HEK293 (cell line): Measurements from ENCODE around the gene MS4A4A.

Source experiments
- CTCF ChIA-PET: fragments of 350-600 bp; formaldehyde crosslinking; extraction: SDS; loops from one replicate; lab custom pipeline; 2021; ENCODE audit warnings: antibody characterized with exemption; lab: Yijun Ruan, JAX
- POLR2A ChIA-PET: fragments of 300-600 bp; formaldehyde crosslinking; extraction: SDS; loops from one replicate; lab custom pipeline; 2020; ENCODE audit warnings: antibody characterized with exemption, inconsistent platforms; lab: Yijun Ruan, JAX
- H3K27ac ChIP-seq: fragments of 200-500 bp; sonication (Bioruptor generic); 2 replicates; pipeline ENCODE4 v1.5.1; 2014; ENCODE audit warnings: low read depth, low read length, control low read depth, inconsistent platforms; ENCODE audit errors: extremely low read depth
- H3K36me3 ChIP-seq, 2 experiments: fragments of 200-500 bp in 1 of 2; sonication (Bioruptor generic) in 1 of 2; 1 replicate in 1 of 2; 2 replicates in 1 of 2; pipeline ENCODE4 v1.5.1; 2014 to 2017; ENCODE audit warnings: inconsistent platforms in 2 of 2, low read length in 2 of 2; ENCODE audit not compliant: control insufficient read depth in 2 of 2, insufficient read depth in 1 of 2
- H3K4me1 ChIP-seq: fragments of 200-500 bp; sonication (Bioruptor generic); 2 replicates; pipeline ENCODE4 v1.5.1; 2014; ENCODE audit warnings: mild to moderate bottlenecking, low read length, inconsistent platforms; ENCODE audit not compliant: control insufficient read depth, insufficient read depth
- H3K4me3 ChIP-seq: 2 replicates; pipeline ENCODE4 v1.5.1; 2011; ENCODE audit warnings: low read depth, mild to moderate bottlenecking, control low read depth, low read length, moderate library complexity
- H3K9me3 ChIP-seq: fragments of 200-500 bp; sonication (Bioruptor generic); 2 replicates; pipeline ENCODE4 v1.5.1; 2014; ENCODE audit warnings: low read depth, low read length, inconsistent platforms; ENCODE audit not compliant: control insufficient read depth, insufficient read depth
- BCL11A ChIP-seq: fragments of 450-650 bp; formaldehyde crosslinking; IDR thresholded peaks from 2 replicates; pipeline ENCODE4 v1.5.1; 2016; ENCODE audit warnings: low read depth, missing biosample characterization, missing genetic modification characterization
- IKZF3 ChIP-seq: fragments of 450-650 bp; IDR thresholded peaks from 2 replicates; pipeline ENCODE4 v1.5.0; 2018; ENCODE audit warnings: missing biosample characterization, mild to moderate bottlenecking, missing genetic modification characterization, moderate library complexity
- MZF1 ChIP-seq: fragments of 450-650 bp; formaldehyde crosslinking; IDR thresholded peaks from 2 replicates; pipeline ENCODE4 v1.5.1; 2017; ENCODE audit warnings: missing biosample characterization, missing genetic modification characterization, borderline replicate concordance
- OSR2 ChIP-seq: fragments of 450-650 bp; formaldehyde crosslinking; IDR thresholded peaks from 2 replicates; pipeline ENCODE4 v1.5.1; 2016; ENCODE audit warnings: missing biosample characterization, missing genetic modification characterization
- PRDM1 ChIP-seq: fragments of 450-650 bp; formaldehyde crosslinking; IDR thresholded peaks from 2 replicates; pipeline ENCODE4; 2016; ENCODE audit warnings: missing biosample characterization, missing genetic modification characterization
- TCF7L2 ChIP-seq: IDR thresholded peaks from 2 replicates; pipeline ENCODE4 v1.6.1; 2011; ENCODE audit warnings: low read depth, mild to moderate bottlenecking, inconsistent platforms, low read length, moderate library complexity, borderline replicate concordance
- ZBTB20 ChIP-seq: fragments of 450-650 bp; formaldehyde crosslinking; IDR thresholded peaks from 2 replicates; pipeline ENCODE4 v1.5.1; 2016; ENCODE audit warnings: missing biosample characterization, missing genetic modification characterization
- ZEB2 ChIP-seq: fragments of 450-650 bp; formaldehyde crosslinking; IDR thresholded peaks from 2 replicates; pipeline ENCODE4 v1.5.1; 2016; ENCODE audit warnings: missing biosample characterization, missing genetic modification characterization
- ZFP37 ChIP-seq: fragments of 450-650 bp; formaldehyde crosslinking; IDR thresholded peaks from 2 replicates; pipeline ENCODE4 v1.5.1; 2016; ENCODE audit warnings: missing biosample characterization, missing genetic modification characterization
- ZFP69B ChIP-seq: fragments of 450-650 bp; formaldehyde crosslinking; IDR thresholded peaks from 2 replicates; pipeline ENCODE4 v1.5.1; 2016; ENCODE audit warnings: missing biosample characterization, missing genetic modification characterization
- ZNF155 ChIP-seq: fragments of 450-650 bp; formaldehyde crosslinking; IDR thresholded peaks from 2 replicates; pipeline ENCODE4 v1.5.1; 2016; ENCODE audit warnings: missing biosample characterization, missing genetic modification characterization
- ZNF174 ChIP-seq: fragments of 450-650 bp; formaldehyde crosslinking; IDR thresholded peaks from 2 replicates; pipeline ENCODE4 v1.5.0; 2017; ENCODE audit warnings: missing biosample characterization, mild to moderate bottlenecking, missing genetic modification characterization
- ZNF175 ChIP-seq: fragments of 450-650 bp; formaldehyde crosslinking; IDR thresholded peaks from 2 replicates; pipeline ENCODE4 v1.5.1; 2016; ENCODE audit warnings: missing biosample characterization, missing genetic modification characterization
- ZNF184 ChIP-seq: fragments of 450-650 bp; IDR thresholded peaks from 2 replicates; pipeline ENCODE4 v1.5.1; 2018; ENCODE audit warnings: missing biosample characterization, mild to moderate bottlenecking, missing genetic modification characterization
- ZNF202 ChIP-seq: fragments of 450-650 bp; formaldehyde crosslinking; IDR thresholded peaks from 2 replicates; pipeline ENCODE4 v1.5.1; 2016; ENCODE audit warnings: missing biosample characterization, missing genetic modification characterization, borderline replicate concordance
- ZNF24 ChIP-seq: fragments of 450-650 bp; formaldehyde crosslinking; IDR thresholded peaks from 2 replicates; pipeline ENCODE4 v1.5.1; 2016; ENCODE audit warnings: missing biosample characterization, missing genetic modification characterization
- ZNF324 ChIP-seq: fragments of 450-650 bp; formaldehyde crosslinking; IDR thresholded peaks from 2 replicates; pipeline ENCODE4 v1.5.1; 2016; ENCODE audit warnings: missing biosample characterization, missing genetic modification characterization
- ZNF549 ChIP-seq: fragments of 450-650 bp; IDR thresholded peaks from 2 replicates; pipeline ENCODE4 v1.5.1; 2018; ENCODE audit warnings: missing biosample characterization, missing genetic modification characterization, mild to moderate bottlenecking, inconsistent platforms, moderate library complexity
- ZNF560 ChIP-seq: fragments of 450-650 bp; formaldehyde crosslinking; IDR thresholded peaks from 2 replicates; pipeline ENCODE4 v1.5.1; 2017; ENCODE audit warnings: missing biosample characterization, missing genetic modification characterization, borderline replicate concordance
- ZNF571 ChIP-seq: fragments of 450-650 bp; formaldehyde crosslinking; IDR thresholded peaks from 2 replicates; pipeline ENCODE4 v1.5.0; 2017; ENCODE audit warnings: missing biosample characterization, missing genetic modification characterization
- ZNF600 ChIP-seq: fragments of 450-650 bp; formaldehyde crosslinking; IDR thresholded peaks from 2 replicates; pipeline ENCODE4 v1.5.1; 2016; ENCODE audit warnings: missing biosample characterization, missing genetic modification characterization
- ZNF621 ChIP-seq: fragments of 450-650 bp; formaldehyde crosslinking; IDR thresholded peaks from 2 replicates; pipeline ENCODE4 v1.5.1; 2017; ENCODE audit warnings: missing biosample characterization, missing genetic modification characterization
- ZNF626 ChIP-seq: fragments of 450-650 bp; sonication (Bioruptor Pico); formaldehyde crosslinking; IDR thresholded peaks from 2 replicates; pipeline ENCODE4 v1.5.1; 2018; ENCODE audit warnings: missing biosample characterization, missing genetic modification characterization, inconsistent platforms
- ZNF76 ChIP-seq: fragments of 450-650 bp; formaldehyde crosslinking; IDR thresholded peaks from 2 replicates; pipeline ENCODE4; 2016; ENCODE audit warnings: low read depth, missing biosample characterization, missing genetic modification characterization, borderline replicate concordance
- ZNF768 ChIP-seq: fragments of 450-650 bp; formaldehyde crosslinking; IDR thresholded peaks from 2 replicates; pipeline ENCODE4 v1.5.1; 2018; ENCODE audit warnings: missing biosample characterization, mild to moderate bottlenecking, missing genetic modification characterization
- ZNF792 ChIP-seq: fragments of 450-650 bp; formaldehyde crosslinking; IDR thresholded peaks from 2 replicates; pipeline ENCODE4 v1.5.1; 2016; ENCODE audit warnings: missing biosample characterization, missing genetic modification characterization
- ZSCAN4 ChIP-seq: fragments of 450-650 bp; formaldehyde crosslinking; IDR thresholded peaks from 2 replicates; pipeline ENCODE4 v1.5.1; 2017; ENCODE audit warnings: missing biosample characterization, missing genetic modification characterization
- TF ChIP-seq, protein P1 (sequence below): IDR thresholded peaks from 2 replicates; pipeline ENCODE4 v1.6.1; 2011; ENCODE audit warnings: mild to moderate bottlenecking, low read depth, low read length, borderline replicate concordance

The MS4A4A gene

GRCh38 chr11:60315871-60316270 is 35.4 kb downstream of the MS4A4A start (continued):
- TF ChIP-seq IKZF3: no peak

DNA sequence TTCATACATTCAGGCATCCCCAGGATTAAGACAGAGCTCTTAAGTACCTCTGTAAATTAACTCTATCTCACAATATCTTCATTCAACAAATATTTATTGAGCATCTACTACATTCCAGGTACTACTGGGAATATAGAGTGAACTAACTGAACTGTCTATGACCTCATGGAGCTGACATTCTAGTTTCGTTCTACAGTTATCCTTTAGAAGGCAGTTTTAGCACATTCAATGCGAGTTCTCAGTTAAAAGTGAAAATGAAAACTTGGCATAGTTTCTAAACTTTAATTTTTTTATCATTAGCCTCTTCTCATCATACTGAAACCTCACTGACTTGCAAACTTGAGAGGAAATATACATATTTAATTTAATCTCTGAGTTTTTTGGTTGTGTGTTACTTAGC is 35.9 kb downstream of the MS4A4A start:
- no peak for TF ChIP-seq ZNF571 (tag by site-specific recombination)
- no peak for TF ChIP-seq ZNF768 (tag by site-specific recombination)
- no peak for TF ChIP-seq ZNF76 (tag by site-specific recombination)
- TF ChIP-seq ZNF24 (tag by site-specific recombination): no peak
- no peak for TF ChIP-seq OSR2 (tag by site-specific recombination)
- no peak for TF ChIP-seq ZFP69B
- TF ChIP-seq ZBTB20: no peak
- no peak for TF ChIP-seq MZF1
- no peak for TF ChIP-seq TCF7L2
- no peak for TF ChIP-seq ZNF549 (tag by site-specific recombination)
- TF ChIP-seq ZNF184 (tag by site-specific recombination): no peak
- no peak for TF ChIP-seq ZNF621
- TF ChIP-seq ZFP37 (tag by site-specific recombination): no peak
- TF ChIP-seq ZNF560 (tag by site-specific recombination): no peak
- TF ChIP-seq, protein P1, sequence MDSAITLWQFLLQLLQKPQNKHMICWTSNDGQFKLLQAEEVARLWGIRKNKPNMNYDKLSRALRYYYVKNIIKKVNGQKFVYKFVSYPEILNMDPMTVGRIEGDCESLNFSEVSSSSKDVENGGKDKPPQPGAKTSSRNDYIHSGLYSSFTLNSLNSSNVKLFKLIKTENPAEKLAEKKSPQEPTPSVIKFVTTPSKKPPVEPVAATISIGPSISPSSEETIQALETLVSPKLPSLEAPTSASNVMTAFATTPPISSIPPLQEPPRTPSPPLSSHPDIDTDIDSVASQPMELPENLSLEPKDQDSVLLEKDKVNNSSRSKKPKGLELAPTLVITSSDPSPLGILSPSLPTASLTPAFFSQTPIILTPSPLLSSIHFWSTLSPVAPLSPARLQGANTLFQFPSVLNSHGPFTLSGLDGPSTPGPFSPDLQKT: no peak
- TF ChIP-seq ZNF155: no peak
- no peak for TF ChIP-seq BCL11A (tag by site-specific recombination)
- TF ChIP-seq ZEB2 (tag by site-specific recombination): no peak
- TF ChIP-seq ZNF626: no peak
- no peak for TF ChIP-seq ZNF175 (tag by site-specific recombination)
- H3K4me3 ChIP-seq: no peak overlapping the region
- no peaks in the 10 kb centered on the region for H3K9me3 ChIP-seq
- H3K4me1 ChIP-seq: no peaks in the 10 kb centered on the region
- H3K36me3 ChIP-seq: no peaks in the 10 kb centered on the region
- no peak overlapping the region for H3K27ac ChIP-seq
- CTCF ChIA-PET: no interaction called here
- POLR2A ChIA-PET: no interaction called here

DNA sequence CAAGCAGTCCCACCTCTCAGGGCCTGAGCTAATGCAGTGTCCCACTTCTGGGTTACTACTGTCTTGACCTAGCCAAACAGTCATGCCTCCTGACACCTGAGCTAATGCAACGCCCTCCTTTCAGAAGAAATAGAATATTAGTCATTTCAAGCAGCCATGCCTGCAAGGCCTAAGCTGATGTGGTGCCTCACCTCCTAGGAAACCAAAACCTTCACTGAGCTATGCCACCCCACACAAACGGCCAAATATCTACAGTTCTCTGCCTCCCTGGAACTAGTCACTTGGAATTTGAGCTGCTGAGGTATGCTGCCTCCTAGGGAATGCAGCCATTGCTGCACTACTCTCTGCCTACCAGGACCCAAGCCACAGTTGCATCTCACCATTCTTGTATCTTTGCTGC is 38.3 kb downstream of the MS4A4A start:
- CTCF ChIA-PET: interaction anchor here (0.5 to 1.5 kb wide), 2 partner anchors 26 to 54 kb away, joined by 3 to 4 read pairs; no protein-coding TSS in a partner anchor
- Histone ChIP-seq H3K4me3 (no peak overlapping the region), H3K36me3 (no peaks in the 10 kb centered on the region), H3K9me3 (no peaks in the 10 kb centered on the region), H3K27ac (no peak overlapping the region), H3K4me1 (no peaks in the 10 kb centered on the region)
- TF ChIP-seq ZNF202 (tag by site-specific recombination) (no peak), ZNF324 (tag by site-specific recombination) (no peak), PRDM1 (no peak), ZSCAN4 (tag by site-specific recombination) (no peak), ZNF174 (tag by site-specific recombination) (no peak), ZNF600 (tag by site-specific recombination) (no peak), ZNF792 (tag by site-specific recombination) (no peak)
- POLR2A ChIA-PET: no interaction called here
